K562 (cell line): ENCODE measurements around the gene PI4KA. TPM values are rescaled to one million over a fixed set of nuclear protein-coding genes. Genes with fewer than 3 reads are reported as not detected.

Experiments used
- CC2D1A ChIP-seq: fragments of 450-650 bp; IDR thresholded peaks from 2 replicates; pipeline ENCODE4 v1.6.1; 2017; ENCODE audit warnings: mild to moderate bottlenecking
- CTBP1 ChIP-seq: fragments of 450-650 bp; IDR thresholded peaks from 2 replicates; pipeline ENCODE4 v1.6.1; 2016; ENCODE audit warnings: borderline replicate concordance
- E2F8 ChIP-seq: fragments of 450-650 bp; IDR thresholded peaks from 2 replicates; pipeline ENCODE4 v1.7.1; 2018; ENCODE audit warnings: mild to moderate bottlenecking, low read depth; ENCODE audit not compliant: partially characterized antibody
- ELF1 ChIP-seq: fragments of 200-800 bp; sonication (Bioruptor generic); IDR thresholded peaks from 2 replicates; pipeline ENCODE4 v1.6.1; 2016; ENCODE audit warnings: missing genetic modification characterization, missing compliant biosample characterization
- FOXK1 ChIP-seq: sonication (generic); formaldehyde crosslinking; IDR thresholded peaks from 2 replicates; pipeline ENCODE4 v1.8.0; 2022; ENCODE audit warnings: missing genetic modification reagents, mild to moderate bottlenecking, borderline replicate concordance
- LARP7 ChIP-seq: fragments of 450-650 bp; IDR thresholded peaks from 2 replicates; pipeline ENCODE4 v1.6.1; 2016
- MEIS2 ChIP-seq: fragments of 450-650 bp; IDR thresholded peaks from 2 replicates; pipeline ENCODE4 v1.6.1; 2014; ENCODE audit warnings: mild to moderate bottlenecking; ENCODE audit not compliant: partially characterized antibody
- PHB2 ChIP-seq: fragments of 450-650 bp; IDR thresholded peaks from 2 replicates; pipeline ENCODE4 v1.6.1; 2017; ENCODE audit warnings: low read depth
- PML ChIP-seq: IDR thresholded peaks from 2 replicates; pipeline ENCODE4 v1.6.1; 2012; ENCODE audit warnings: low read length, inconsistent platforms
- SMARCA5 ChIP-seq: fragments of 450-650 bp; IDR thresholded peaks from 2 replicates; pipeline ENCODE4 v1.6.1; 2016
- TRIM25 ChIP-seq: fragments of 450-650 bp; IDR thresholded peaks from 2 replicates; pipeline ENCODE4 v1.7.0; 2016; ENCODE audit warnings: borderline replicate concordance
- TRIM28 ChIP-seq: fragments of 450-650 bp; IDR thresholded peaks from 2 replicates; pipeline ENCODE4 v1.6.1; 2017
- USF1 ChIP-seq: sonication (generic); formaldehyde crosslinking; IDR thresholded peaks from 2 replicates; pipeline ENCODE4 v1.9.0; 2022; ENCODE audit warnings: mild to moderate bottlenecking, missing genetic modification reagents
- ZNF212 ChIP-seq: fragments of 450-650 bp; formaldehyde crosslinking; IDR thresholded peaks from 2 replicates; pipeline ENCODE4 v1.4.0; 2020; ENCODE audit warnings: mild to moderate bottlenecking
- ZNF280A ChIP-seq: fragments of 450-650 bp; IDR thresholded peaks from 2 replicates; pipeline ENCODE4 v1.6.1; 2018; ENCODE audit warnings: mild to moderate bottlenecking, low read depth; ENCODE audit not compliant: partially characterized antibody
- ZNF609 ChIP-seq: sonication (generic); formaldehyde crosslinking; IDR thresholded peaks from 2 replicates; pipeline ENCODE4 v1.8.1; 2023; ENCODE audit warnings: missing genetic modification reagents, mild to moderate bottlenecking, borderline replicate concordance
- polyA plus RNA-seq, 8 experiments: library from polyadenylated mRNA; depleted of rRNA in 4 of 8; stranded (reverse) in 5 of 8; unstranded in 3 of 8; fragments of >200 nt; fragmentation: Nextera tagmentation in 2 of 8; fragmentation: Illumina TruSeq in 1 of 8; extraction: Ambion mirVana in 2 of 8; extraction: Trizol in 1 of 8; gene quantifications; 2 replicates each; pipeline versions ENCODE4 v1.2.1 to v1.2.3, GENCODE V29; 2011 to 2014; ENCODE audit warnings: inconsistent platforms in 1 of 8, missing spikeins in 1 of 8
- total RNA-seq, 7 experiments: library from RNA; depleted of rRNA in 6 of 7; stranded (reverse); fragments of >200 nt in 6 of 7; fragmentation: Illumina TruSeq in 2 of 7; extraction: Trizol in 2 of 7; gene quantifications; 2 replicates each; pipeline versions ENCODE4 v1.2.1 to v1.2.3, GENCODE V29; 2011 to 2021; ENCODE audit warnings: low replicate concordance in 1 of 7

PI4KA gene
- total and polyA plus RNA-seq, 9 of the 15 experiments (the other 6 are each of a cell fraction or from before 2014, with no cell fraction given) = 7.3 to 187 (median 84.7) TPM

GRCh38 chr22:20740222-20740951, 118.2 kb downstream of the PI4KA start (continued):
- TF ChIP-seq ZNF280A (peak; percentile 94), ZNF609 (CRISPR knock-in tag) (peak; percentile 61), PHB2 (peak; percentile 67), MEIS2 (no peak), E2F8 (peak; percentile 9), CTBP1 (no peak), LARP7 (peak; percentile 98), ZNF212 (no peak), FOXK1 (no peak), TRIM28 (peak; percentile 100), CC2D1A (peak; percentile 13; the same call in 1 of the 2 replicates), USF1 (CRISPR knock-in tag) (no peak), TRIM25 (peak; percentile 93; the same call in 1 of the 2 replicates), ELF1 (tag) (peak; percentile 54; the same call in 1 of the 2 replicates), SMARCA5 (peak; percentile 47; the same call in 1 of the 2 replicates), PML (0 out of 2 replicates have a peak, but pooled peaks have one; percentile 32)
